HG03342 (cell line): ENCODE data around the gene STRADB.
"Not testable (repeated sequence)": the region's sequence is repeated elsewhere in the genome, so short reads cannot be mapped to it uniquely, and the experiment has no call there.

ENCODE experiments used
- ATAC-seq: cut with Tn5 transposase; IDR thresholded peaks from one replicate; pipeline ENCODE4 v1.9.1; 2021; ENCODE audit warnings: mild to moderate bottlenecking, moderate library complexity; ENCODE audit not compliant: unreplicated experiment

The STRADB gene

GRCh38 chr2:201451292-201452057, at the start of gene STRADB, which contains the start of gene TRAK2:
Gene STRADB (plus strand): TSS chr2:201451740. CDS start chr2:201454841, 3,101 bp downstream.
Gene TRAK2 (minus strand): TSS chr2:201451458. CDS start chr2:201420507, 30,951 bp downstream.
- peak; percentile 96 for ATAC-seq

- no peak for ATAC-seq
Measured at GRCh38 chr2:201401815-201402214, 49.7 kb upstream of the STRADB start.

- ATAC-seq, result no peak
Measured at GRCh38 chr2:201402651-201403562, 48.6 kb upstream of the STRADB start.

GRCh38 chr2:201403880-201404279, 47.7 kb upstream of the STRADB start:
- ATAC-seq, result no peak

- ATAC-seq, result no peak
Measured at GRCh38 chr2:201404699-201405280, 46.8 kb upstream of the STRADB start.

- ATAC-seq, result no peak
Measured at GRCh38 chr2:201406077-201406662, 45.4 kb upstream of the STRADB start.

GRCh38 chr2:201407265-201407664, 44.3 kb upstream of the STRADB start:
- no peak for ATAC-seq

- no peak for ATAC-seq
Measured at GRCh38 chr2:201408931-201409330, 42.6 kb upstream of the STRADB start.

- no peak for ATAC-seq
Measured at GRCh38 chr2:201411421-201411820, 40.1 kb upstream of the STRADB start.

- ATAC-seq, result no peak
Measured at GRCh38 chr2:201413143-201413542, 38.4 kb upstream of the STRADB start.

- no peak for ATAC-seq
Measured at GRCh38 chr2:201413552-201413951, 38.0 kb upstream of the STRADB start.

- peak; percentile 84 for ATAC-seq
Measured at GRCh38 chr2:201414099-201415023, 37.2 kb upstream of the STRADB start.

GRCh38 chr2:201415149-201415548, 36.4 kb upstream of the STRADB start:
- no peak for ATAC-seq

- ATAC-seq, result no peak
Measured at GRCh38 chr2:201419057-201419635, 32.4 kb upstream of the STRADB start.

GRCh38 chr2:201419986-201420385, 31.6 kb upstream of the STRADB start:
- no peak for ATAC-seq

- no peak for ATAC-seq
Measured at GRCh38 chr2:201420442-201421113, 31.0 kb upstream of the STRADB start.

GRCh38 chr2:201425952-201426351, 25.6 kb upstream of the STRADB start:
- ATAC-seq, result no peak

GRCh38 chr2:201428366-201428765, 23.2 kb upstream of the STRADB start:
- not testable (repeated sequence) for ATAC-seq

- not testable (repeated sequence) for ATAC-seq
Measured at GRCh38 chr2:201429835-201430234, 21.7 kb upstream of the STRADB start.
